GM18907 (cell line): ENCODE measurements around the gene RPL37A.
A peak's percentile ranks its signal among the peaks of the same experiment; 100 is the strongest.
"Not testable (repeated sequence)": the region's sequence is repeated elsewhere in the genome, so short reads cannot be mapped to it uniquely, and the experiment has no call there.

ENCODE experiments used
- ATAC-seq: cut with Tn5 transposase; IDR thresholded peaks from one replicate; pipeline ENCODE4 v1.9.1; 2021; ENCODE audit warnings: mild to moderate bottlenecking, moderate library complexity; ENCODE audit not compliant: unreplicated experiment

Gene RPL37A

GRCh38 chr2:216516730-216517350 is 18.2 kb downstream of the RPL37A start:
- no peak for ATAC-seq

GRCh38 chr2:216517447-216518225 is 19.0 kb downstream of the RPL37A start:
- ATAC-seq: no peak

- ATAC-seq: not testable (repeated sequence)
Observed at GRCh38 chr2:216518566-216519119, 20.0 kb downstream of the RPL37A start.

GRCh38 chr2:216519154-216519762 is 20.6 kb downstream of the RPL37A start:
- peak; percentile 60 for ATAC-seq

- no peak for ATAC-seq
Observed at GRCh38 chr2:216520112-216520511, 21.5 kb downstream of the RPL37A start.

- no peak for ATAC-seq
Observed at GRCh38 chr2:216522892-216523502, 24.4 kb downstream of the RPL37A start.

- no peak for ATAC-seq
Observed at GRCh38 chr2:216525972-216526371, 27.3 kb downstream of the RPL37A start.

GRCh38 chr2:216526939-216527338 is 28.3 kb downstream of the RPL37A start:
- no peak for ATAC-seq

GRCh38 chr2:216527600-216527999 is 29.0 kb downstream of the RPL37A start:
- no peak for ATAC-seq

GRCh38 chr2:216532562-216532961 is 33.9 kb downstream of the RPL37A start:
- ATAC-seq: no peak

- ATAC-seq: no peak
Observed at GRCh38 chr2:216533609-216534008, 35.0 kb downstream of the RPL37A start.

- no peak for ATAC-seq
Observed at GRCh38 chr2:216534809-216535208, 36.2 kb downstream of the RPL37A start.

GRCh38 chr2:216535454-216535995 is 36.9 kb downstream of the RPL37A start:
- ATAC-seq: no peak

- no peak for ATAC-seq
Observed at GRCh38 chr2:216536734-216537210, 38.1 kb downstream of the RPL37A start.

- no peak for ATAC-seq
Observed at GRCh38 chr2:216537366-216537765, 38.7 kb downstream of the RPL37A start.

GRCh38 chr2:216538538-216538937 is 39.9 kb downstream of the RPL37A start:
- ATAC-seq: no peak

- no peak for ATAC-seq
Observed at GRCh38 chr2:216539120-216539519, 40.5 kb downstream of the RPL37A start.

GRCh38 chr2:216539791-216540241 is 41.2 kb downstream of the RPL37A start:
- no peak for ATAC-seq

GRCh38 chr2:216540920-216541319 is 42.3 kb downstream of the RPL37A start:
- no peak for ATAC-seq

- ATAC-seq: no peak
Observed at GRCh38 chr2:216541505-216541904, 42.9 kb downstream of the RPL37A start.

- no peak for ATAC-seq
Observed at GRCh38 chr2:216545359-216545758, 46.7 kb downstream of the RPL37A start.
